SH-SY5Y (cell line): ENCODE measurements around the gene TNNC2.

Source experiments
- GATA2 ChIP-seq: IDR thresholded peaks from 2 replicates; pipeline ENCODE4 v1.6.1; 2011; ENCODE audit warnings: mild to moderate bottlenecking, low read depth, low read length
- GATA3 ChIP-seq: IDR thresholded peaks from 2 replicates; pipeline ENCODE4 v1.6.1; 2011; ENCODE audit warnings: low read depth, mild to moderate bottlenecking, low read length, moderate library complexity

TNNC2 gene

DNA sequence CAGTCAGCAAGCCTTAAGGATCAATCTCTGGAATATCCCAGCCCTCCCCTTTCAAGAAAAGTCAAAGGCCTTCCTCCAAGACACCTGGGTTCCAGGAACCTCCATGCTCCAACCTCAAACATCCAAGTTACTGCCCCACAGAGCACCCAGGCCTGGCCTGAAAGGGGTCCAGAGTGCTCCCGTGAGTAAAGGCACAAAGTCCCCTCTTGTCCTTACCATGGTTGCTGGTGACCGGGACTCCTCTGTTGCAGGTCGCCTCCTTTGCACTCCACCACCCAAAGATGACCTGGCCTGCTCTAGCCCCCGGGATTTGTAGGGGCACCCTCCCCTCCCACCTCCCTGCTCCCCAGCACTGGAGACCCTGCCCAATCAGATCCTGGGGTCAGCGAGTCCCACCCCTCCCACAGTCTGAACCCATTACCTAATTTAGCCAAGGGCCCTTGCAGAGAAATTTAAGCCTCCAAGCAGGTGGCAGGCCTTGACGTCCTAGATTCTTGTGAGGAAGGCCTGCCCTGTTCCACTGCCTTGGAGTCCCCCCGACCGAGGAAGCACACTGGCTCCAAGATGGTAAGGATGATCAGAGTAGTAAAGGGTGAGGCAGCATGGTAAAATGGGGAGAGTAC lies at the start of gene TNNC2:
TNNC2 (minus strand) TSS at position 283 of the 623 bp plus-strand sequence; CDS start at position 219, 64 bp downstream.
- TF ChIP-seq GATA2 (no peak), GATA3 (no peak)

DNA sequence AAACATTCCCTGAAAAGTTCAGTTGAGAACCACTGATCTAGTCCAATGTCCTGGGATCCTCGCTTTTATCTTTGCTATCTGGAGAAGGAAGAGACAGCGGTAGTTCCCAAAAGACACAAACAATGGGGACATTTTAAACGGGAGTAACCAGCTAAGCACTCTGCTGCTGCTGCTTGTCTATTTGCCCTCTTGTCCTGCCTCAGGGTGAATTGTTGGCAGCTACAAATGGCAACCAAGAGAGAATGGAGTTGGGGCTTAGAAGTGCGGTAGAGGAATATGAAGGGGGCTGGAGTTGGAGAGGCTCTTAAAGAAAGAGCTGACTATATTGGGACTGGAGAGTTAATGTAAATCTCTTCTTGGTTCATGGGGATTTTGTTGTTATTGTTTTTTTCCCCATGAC lies 47.5 kb upstream of the TNNC2 start:
- TF ChIP-seq GATA2, result no peak
- no peak for TF ChIP-seq GATA3

DNA sequence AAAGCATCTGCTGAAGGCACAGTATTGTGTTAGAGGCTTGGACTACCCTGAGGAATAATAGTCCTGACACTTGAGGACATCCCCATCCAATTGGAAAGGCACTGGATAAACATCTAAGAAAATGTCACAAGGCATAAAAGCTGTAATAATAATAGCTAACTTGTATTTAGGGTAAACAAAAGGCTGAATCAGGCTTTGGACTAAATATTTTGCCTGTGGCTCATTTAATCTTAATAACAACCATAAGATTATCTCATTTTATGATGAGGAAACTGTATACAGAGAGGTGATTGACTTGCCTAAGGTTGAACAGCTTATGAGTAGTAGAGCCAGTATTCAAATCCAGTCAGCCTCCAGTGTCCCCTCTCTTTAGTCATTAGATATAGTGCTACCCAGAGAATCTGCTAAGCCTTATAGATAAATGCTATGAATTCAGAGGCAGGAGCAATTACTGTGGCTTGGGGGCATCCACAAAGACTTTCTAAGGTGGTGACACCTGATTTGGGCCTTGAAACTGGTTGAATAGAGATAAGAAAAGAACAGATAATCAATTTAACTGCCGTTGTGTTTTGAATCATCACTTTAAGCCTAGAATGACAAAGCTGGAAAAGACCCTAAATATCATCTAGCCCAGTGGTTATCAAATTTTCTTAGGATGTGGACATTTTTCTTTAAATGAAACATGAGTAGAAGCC lies 46.4 kb upstream of the TNNC2 start:
- no peak for TF ChIP-seq GATA2
- TF ChIP-seq GATA3, result no peak

GRCh38 chr20:45872626-45873025 lies 45.5 kb upstream of the TNNC2 start:
- no peak for TF ChIP-seq GATA2
- no peak for TF ChIP-seq GATA3

GRCh38 chr20:45867819-45868176 lies 40.7 kb upstream of the TNNC2 start:
- TF ChIP-seq GATA2, result no peak

DNA sequence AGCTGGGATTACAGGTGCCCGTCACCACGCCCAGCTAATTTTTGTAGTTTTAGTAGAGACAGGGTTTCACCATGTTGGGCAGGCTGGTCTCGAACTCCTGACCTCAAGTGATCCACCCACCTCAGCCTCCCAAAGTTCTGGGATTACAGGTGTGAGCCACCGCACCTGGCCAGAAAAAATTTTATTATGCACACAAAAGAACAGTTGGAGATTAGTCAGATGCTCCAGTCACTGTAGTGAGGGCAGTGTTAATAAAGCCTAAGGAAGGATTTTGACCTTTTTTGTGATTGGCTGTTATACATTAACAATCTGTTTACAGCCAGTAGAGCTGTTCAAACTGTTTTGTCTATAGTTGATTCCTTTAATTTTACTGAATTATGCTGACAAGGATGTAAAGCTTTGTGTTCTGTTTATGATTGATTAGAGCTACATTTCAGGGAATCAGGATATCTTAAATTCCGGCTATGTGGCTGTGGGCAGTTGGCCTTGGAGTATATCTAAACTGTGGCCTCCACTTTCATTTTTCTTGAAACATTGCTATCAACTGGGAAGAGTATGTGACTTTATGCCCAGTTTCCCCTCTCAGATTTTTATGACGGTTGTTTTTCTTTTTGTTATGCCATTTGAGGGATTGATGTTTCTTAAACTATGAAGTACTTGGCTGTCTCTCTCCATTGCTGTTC lies 40.2 kb upstream of the TNNC2 start:
- TF ChIP-seq GATA3, result no peak
- no peak for TF ChIP-seq GATA2

DNA sequence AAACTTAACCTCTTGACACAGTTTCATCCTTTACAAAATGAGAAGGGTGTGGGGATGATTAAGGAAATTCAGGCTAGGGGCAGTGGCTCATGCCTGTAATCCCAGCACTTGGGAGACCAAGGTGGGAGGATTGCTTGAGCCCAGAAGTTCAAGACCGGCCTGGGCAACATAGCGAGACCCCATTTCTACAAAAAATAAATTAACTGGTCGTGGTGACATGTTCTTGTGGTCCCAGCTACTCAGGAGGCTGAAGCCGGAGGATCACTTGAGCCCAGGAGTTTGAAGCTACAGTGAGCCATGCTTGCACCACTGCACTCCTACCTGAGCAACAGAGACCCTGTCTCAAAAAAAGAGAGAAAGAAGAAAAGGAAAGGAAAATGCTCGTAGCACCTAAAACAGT lies 39.3 kb upstream of the TNNC2 start:
- no peak for TF ChIP-seq GATA3
- no peak for TF ChIP-seq GATA2

- no peak for TF ChIP-seq GATA3
- no peak for TF ChIP-seq GATA2
Measured at GRCh38 chr20:45863543-45864470, 36.7 kb upstream of the TNNC2 start.

DNA sequence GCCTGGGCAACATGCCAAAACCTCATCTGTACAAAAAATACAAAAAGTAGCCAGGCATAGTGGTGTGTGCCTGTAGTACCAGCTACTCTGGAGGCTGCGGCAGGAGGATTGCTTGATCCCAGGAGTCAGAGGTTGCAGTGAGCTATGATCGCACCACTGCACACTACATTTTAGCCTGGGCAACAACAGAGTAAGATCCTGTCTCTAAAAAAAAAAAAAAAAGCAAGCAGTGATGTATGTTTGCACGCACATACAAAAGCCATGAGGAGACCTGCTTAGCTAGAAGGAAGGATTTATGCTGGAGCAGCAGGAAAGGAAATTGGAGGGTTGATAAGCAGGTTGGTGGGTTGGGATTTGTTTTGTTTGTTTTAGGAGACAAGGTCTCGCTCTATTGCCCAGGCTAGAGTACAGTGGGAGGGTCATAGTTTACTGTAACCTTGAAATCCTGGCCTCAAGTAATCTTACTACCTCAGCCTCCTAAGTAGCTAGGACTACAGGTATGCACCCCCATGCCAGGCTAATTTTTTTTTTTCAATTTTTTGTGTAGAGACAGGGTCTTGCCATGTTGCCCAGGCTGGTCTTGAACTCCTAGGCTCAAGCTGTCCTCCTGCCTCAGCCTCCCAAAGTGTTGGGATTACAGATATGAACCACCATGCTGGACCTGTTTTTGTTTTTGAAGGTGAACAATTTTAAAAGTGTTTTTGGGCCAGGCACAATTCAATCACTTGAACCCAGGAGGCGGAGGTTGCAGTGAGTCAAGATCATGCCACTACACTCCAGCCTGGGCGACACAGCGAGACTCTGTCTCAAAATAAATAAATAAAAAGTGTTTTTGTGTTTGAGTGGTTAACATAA lies 34.3 kb upstream of the TNNC2 start:
- TF ChIP-seq GATA3 (no peak), GATA2 (no peak)

- TF ChIP-seq GATA3 (no peak), GATA2 (no peak)
Measured at GRCh38 chr20:45860560-45861220, 33.6 kb upstream of the TNNC2 start.

GRCh38 chr20:45859916-45860315 lies 32.8 kb upstream of the TNNC2 start:
- TF ChIP-seq GATA2 (no peak), GATA3 (no peak)

GRCh38 chr20:45857882-45858216 lies 30.7 kb upstream of the TNNC2 start:
- TF ChIP-seq GATA3, result no peak
- no peak for TF ChIP-seq GATA2

- TF ChIP-seq GATA2, result no peak
- TF ChIP-seq GATA3, result no peak
Measured at GRCh38 chr20:45857114-45857881, 30.2 kb upstream of the TNNC2 start, which contains the start of the genes ACOT8 and ZSWIM3. ACOT8 (minus strand) TSS chr20:45857392; CDS start chr20:45857315, 77 bp downstream. ZSWIM3 (plus strand) TSS chr20:45857614; CDS start chr20:45857826, 212 bp downstream.

DNA sequence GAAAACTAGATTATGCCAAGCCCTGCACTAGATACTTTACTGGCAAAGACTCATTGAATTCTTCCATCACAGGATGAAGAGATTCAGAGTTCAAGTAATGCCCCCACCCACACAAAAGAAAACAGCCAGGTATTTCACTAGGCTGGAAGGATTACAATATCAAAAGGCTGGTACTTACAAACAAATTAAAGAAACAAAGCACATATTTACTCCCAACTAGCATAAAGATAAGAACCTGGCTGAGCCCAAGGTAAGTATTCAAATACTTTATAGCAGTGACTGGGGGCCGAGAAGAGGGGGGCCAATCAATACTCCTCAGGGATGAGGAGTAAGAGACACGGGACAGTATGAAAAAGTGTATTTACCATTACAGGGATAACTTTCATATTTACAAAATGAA lies 26.4 kb upstream of the TNNC2 start:
- TF ChIP-seq GATA2 (no peak), GATA3 (no peak)
